Measurements from ENCODE around the gene HIBCH.

The HIBCH gene

DNA sequence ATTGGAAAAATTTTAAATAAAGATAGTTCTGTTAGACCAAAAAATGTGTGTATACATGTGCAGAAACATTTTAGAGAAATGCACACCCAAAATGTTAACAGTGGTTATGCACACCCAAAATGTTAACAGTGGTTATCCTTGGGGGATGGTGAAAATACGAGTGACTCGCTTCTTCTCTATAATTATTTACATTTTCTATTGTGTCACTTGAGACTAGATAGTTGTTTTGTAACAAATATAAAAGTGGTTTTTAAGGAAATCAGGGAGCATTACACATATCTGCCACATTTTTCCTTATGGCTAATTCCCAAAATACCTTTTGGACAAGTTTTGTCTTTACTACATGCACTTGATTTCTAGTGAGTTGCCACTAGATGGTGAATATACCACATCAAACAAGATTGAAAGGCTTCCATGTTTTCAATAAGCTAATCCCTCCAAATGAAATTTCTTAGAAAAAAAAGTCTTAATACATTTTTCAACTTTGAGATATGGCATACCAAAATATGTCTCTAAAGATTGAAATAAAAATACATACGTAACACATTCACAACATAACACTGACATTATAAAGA lies 9.0 kb upstream of the HIBCH start:
- Histone ChIP-seq H3K4me1 (ENCODE audit: insufficient read depth, low read length, severe bottlenecking) (no peaks in the 10 kb centered on the region), H3K4me3 (ENCODE audit: low read depth, low read length, poor library complexity, severe bottlenecking) (no peak overlapping the region), H2AFZ (ENCODE audit: low read length) (no peak overlapping the region), H4K20me1 (ENCODE audit: insufficient read depth, low read length) (no peaks in the 10 kb centered on the region), H3K9me2 (ENCODE audit: low read depth, low read length) (no peaks in the 10 kb centered on the region), H3K36me3 (ENCODE audit: insufficient read depth, low read length) (no peaks in the 10 kb centered on the region), H3K27me3 (ENCODE audit: insufficient read depth, low read length) (no peaks in the 10 kb centered on the region), H3F3A (ENCODE audit: insufficient read depth, low read length) (no peaks in the 10 kb centered on the region), H3K4me2 (ENCODE audit: low read length) (no peak overlapping the region), H3K9ac (ENCODE audit: low read length) (no peak overlapping the region), H3K9me3 (ENCODE audit: low read length) (no peaks in the 10 kb centered on the region), H3K79me2 (ENCODE audit: insufficient read depth, low read length) (no peaks in the 10 kb centered on the region), H3K27ac (ENCODE audit: low read depth, low read length, poor library complexity, severe bottlenecking) (no peak overlapping the region)
- TF ChIP-seq, protein P1, sequence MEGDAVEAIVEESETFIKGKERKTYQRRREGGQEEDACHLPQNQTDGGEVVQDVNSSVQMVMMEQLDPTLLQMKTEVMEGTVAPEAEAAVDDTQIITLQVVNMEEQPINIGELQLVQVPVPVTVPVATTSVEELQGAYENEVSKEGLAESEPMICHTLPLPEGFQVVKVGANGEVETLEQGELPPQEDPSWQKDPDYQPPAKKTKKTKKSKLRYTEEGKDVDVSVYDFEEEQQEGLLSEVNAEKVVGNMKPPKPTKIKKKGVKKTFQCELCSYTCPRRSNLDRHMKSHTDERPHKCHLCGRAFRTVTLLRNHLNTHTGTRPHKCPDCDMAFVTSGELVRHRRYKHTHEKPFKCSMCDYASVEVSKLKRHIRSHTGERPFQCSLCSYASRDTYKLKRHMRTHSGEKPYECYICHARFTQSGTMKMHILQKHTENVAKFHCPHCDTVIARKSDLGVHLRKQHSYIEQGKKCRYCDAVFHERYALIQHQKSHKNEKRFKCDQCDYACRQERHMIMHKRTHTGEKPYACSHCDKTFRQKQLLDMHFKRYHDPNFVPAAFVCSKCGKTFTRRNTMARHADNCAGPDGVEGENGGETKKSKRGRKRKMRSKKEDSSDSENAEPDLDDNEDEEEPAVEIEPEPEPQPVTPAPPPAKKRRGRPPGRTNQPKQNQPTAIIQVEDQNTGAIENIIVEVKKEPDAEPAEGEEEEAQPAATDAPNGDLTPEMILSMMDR (IDR thresholded peaks at IDR 0.05; ENCODE audit: low read length): no peak
- TF ChIP-seq EZH2 (IDR thresholded peaks at IDR 0.05; ENCODE audit: borderline replicate concordance, low read length): no peak

DNA sequence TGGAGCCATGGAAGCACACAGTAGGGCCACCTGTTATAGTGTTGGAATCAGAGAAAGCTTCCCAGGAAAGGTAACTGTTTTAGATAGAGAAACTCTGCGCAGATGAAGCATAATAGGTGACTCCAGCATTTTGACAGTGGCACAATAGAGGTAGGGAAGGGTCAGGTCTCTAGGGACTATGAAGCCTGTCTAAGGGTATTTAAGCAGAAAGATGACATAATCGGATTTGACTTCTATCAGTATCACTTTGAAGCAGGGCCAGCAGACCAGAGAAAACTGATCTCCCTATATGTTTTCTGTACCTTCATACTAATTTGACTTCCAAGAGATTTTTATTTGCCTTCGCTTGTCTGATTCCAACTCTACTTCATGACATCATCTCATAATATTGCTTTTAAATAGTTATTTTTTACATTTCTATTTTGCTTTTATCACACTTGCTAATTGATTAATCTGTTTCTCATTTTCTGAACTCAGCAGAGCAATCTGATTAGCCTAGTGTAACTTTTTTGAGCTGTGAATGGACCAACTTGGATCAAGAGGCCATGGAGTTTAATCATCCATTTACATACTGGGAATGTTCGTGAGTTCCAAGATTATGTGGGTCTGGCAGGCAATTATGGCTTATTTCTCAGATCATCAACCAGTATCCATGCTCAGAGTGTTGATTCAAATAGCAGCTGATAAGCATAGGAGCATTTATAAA lies 8.4 kb upstream of the HIBCH start:
- no peaks in the 10 kb centered on the region for H3F3A ChIP-seq (ENCODE audit: insufficient read depth, low read length)
- H3K36me3 ChIP-seq (ENCODE audit: insufficient read depth, low read length): no peaks in the 10 kb centered on the region
- H3K4me1 ChIP-seq (ENCODE audit: insufficient read depth, low read length, severe bottlenecking): no peaks in the 10 kb centered on the region
- H3K9me3 ChIP-seq (ENCODE audit: low read length): no peaks in the 10 kb centered on the region
- TF ChIP-seq, protein P1 (IDR thresholded peaks at IDR 0.05; ENCODE audit: low read length): no peak
- TF ChIP-seq EZH2 (IDR thresholded peaks at IDR 0.05; ENCODE audit: borderline replicate concordance, low read length): no peak
- H3K27me3 ChIP-seq (ENCODE audit: insufficient read depth, low read length): no peaks in the 10 kb centered on the region
- H3K79me2 ChIP-seq (ENCODE audit: insufficient read depth, low read length): no peaks in the 10 kb centered on the region
- no peak overlapping the region for H3K9ac ChIP-seq (ENCODE audit: low read length)
- H3K4me2 ChIP-seq (ENCODE audit: low read length): no peak overlapping the region
- H3K4me3 ChIP-seq (ENCODE audit: low read depth, low read length, poor library complexity, severe bottlenecking): no peak overlapping the region
- H2AFZ ChIP-seq (ENCODE audit: low read length): no peak overlapping the region
- H3K9me2 ChIP-seq (ENCODE audit: low read depth, low read length): no peaks in the 10 kb centered on the region
- H3K27ac ChIP-seq (ENCODE audit: low read depth, low read length, poor library complexity, severe bottlenecking): no peak overlapping the region
- H4K20me1 ChIP-seq (ENCODE audit: insufficient read depth, low read length): no peaks in the 10 kb centered on the region

DNA sequence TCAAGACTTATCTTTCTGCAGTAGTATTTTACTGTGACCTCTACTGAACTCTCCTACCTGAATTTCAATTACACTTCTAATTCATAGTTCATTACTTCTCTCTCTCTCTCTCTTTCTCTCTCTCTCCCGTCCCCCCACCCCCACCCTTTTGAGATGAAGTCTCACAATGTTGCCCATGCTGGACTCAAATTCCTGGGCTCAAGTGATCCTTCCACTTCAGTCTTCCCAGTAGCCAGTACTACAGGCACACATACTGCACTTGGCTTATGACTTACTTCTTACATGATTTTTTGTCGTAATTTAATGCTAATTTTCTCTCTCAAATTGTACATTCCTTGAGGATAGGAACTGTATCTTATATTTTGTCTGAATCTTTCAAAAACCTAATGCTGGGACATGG lies 6.0 kb upstream of the HIBCH start:
- Histone ChIP-seq H3K9ac (ENCODE audit: low read length) (no peak overlapping the region), H4K20me1 (ENCODE audit: insufficient read depth, low read length) (no peaks in the 10 kb centered on the region), H3K79me2 (ENCODE audit: insufficient read depth, low read length) (no peaks in the 10 kb centered on the region), H3K27ac (ENCODE audit: low read depth, low read length, poor library complexity, severe bottlenecking) (no peak overlapping the region), H3K4me1 (ENCODE audit: insufficient read depth, low read length, severe bottlenecking) (peaks cover 3% of the 10 kb centered on the region), H3F3A (ENCODE audit: insufficient read depth, low read length) (no peaks in the 10 kb centered on the region), H3K4me3 (ENCODE audit: low read depth, low read length, poor library complexity, severe bottlenecking) (no peak overlapping the region), H2AFZ (ENCODE audit: low read length) (no peak overlapping the region), H3K9me3 (ENCODE audit: low read length) (no peaks in the 10 kb centered on the region), H3K4me2 (ENCODE audit: low read length) (no peak overlapping the region), H3K36me3 (ENCODE audit: insufficient read depth, low read length) (no peaks in the 10 kb centered on the region), H3K27me3 (ENCODE audit: insufficient read depth, low read length) (no peaks in the 10 kb centered on the region), H3K9me2 (ENCODE audit: low read depth, low read length) (no peaks in the 10 kb centered on the region)
- no peak for TF ChIP-seq EZH2 (IDR thresholded peaks at IDR 0.05; ENCODE audit: borderline replicate concordance, low read length)
- TF ChIP-seq, protein P1 (IDR thresholded peaks at IDR 0.05; ENCODE audit: low read length): no peak
